ENCODE measurements around the gene ID3. TPM values are rescaled to one million over a fixed set of nuclear protein-coding genes. Genes with fewer than 3 reads are reported as not detected.

ID3 gene
- total and polyA plus RNA-seq, 10 donors = 49.5 to 122 (median 71.6) TPM

GRCh38 chr1:23527900-23528249 is 31.4 kb downstream of the ID3 start:
- peak overlapping the region; percentile 27 to 92 (median 83) for H3K27ac ChIP-seq
- WGBS, 5 donors = 43 to 63% (median 57%) methylated on average over 6 of the region's 6 CpGs
- intact Hi-C loops (cut with DNase I; ENCODE audit: low total_unique reads) = no loop called here
- H3K4me1 ChIP-seq = peaks cover 35 to 100% (median 87%) of the 10 kb centered on the region in 6 donors
- no peaks in the 10 kb centered on the region for H3K9me3 ChIP-seq
- no peak for DNase-seq
- H3K4me3 ChIP-seq = peak overlapping the region in 4 of 8 donors; percentile 20 to 84 (median 38)
- TF ChIP-seq POLR2AphosphoS5 (IDR thresholded peaks at IDR 0.05) = no peak
- TF ChIP-seq POLR2A (IDR thresholded peaks at IDR 0.05) = no peak
- TF ChIP-seq CTCF (IDR thresholded peaks at IDR 0.05 in 8 of 11, conservative IDR thresholded peaks at IDR 0.05 in 3 of 11) = peak in 1 of 11 experiments; percentile 11
- H3K27me3 ChIP-seq (replicated peaks in 1 of 7) = peaks cover 0 to 31% (median 0%) of the 10 kb centered on the region in 7 donors
- H3K36me3 ChIP-seq = no peaks in the 10 kb centered on the region

GRCh38 chr1:23527366-23527765 is 31.9 kb downstream of the ID3 start:
- intact Hi-C loops (cut with DNase I; ENCODE audit: low total_unique reads) = no loop called here
- TF ChIP-seq CTCF (IDR thresholded peaks at IDR 0.05 in 8 of 11, conservative IDR thresholded peaks at IDR 0.05 in 3 of 11) (no peak), POLR2AphosphoS5 (IDR thresholded peaks at IDR 0.05) (peak in 1 of 3 donors; percentile 31), POLR2A (IDR thresholded peaks at IDR 0.05) (no peak)
- no peak for DNase-seq
- WGBS, 5 donors = 55 to 82% (median 68%) methylated on average over 7 of the region's 7 CpGs
- Histone ChIP-seq H3K27me3 (replicated peaks in 1 of 7) (peaks cover 0 to 31% (median 0%) of the 10 kb centered on the region in 7 donors), H3K4me1 (peaks cover 34 to 100% (median 82%) of the 10 kb centered on the region in 6 donors), H3K4me3 (peak overlapping the region in 1 of 8 donors; percentile 84), H3K9me3 (no peaks in the 10 kb centered on the region), H3K27ac (peak overlapping the region; percentile 27 to 92 (median 83)), H3K36me3 (no peaks in the 10 kb centered on the region)

- intact Hi-C loops (cut with DNase I; ENCODE audit: low total_unique reads) = no loop called here
- Histone ChIP-seq H3K36me3 (peaks cover 0 to 5% (median 0%) of the 10 kb centered on the region in 6 donors), H3K27me3 (replicated peaks in 1 of 7) (peaks cover 0 to 31% (median 0%) of the 10 kb centered on the region in 7 donors), H3K9me3 (no peaks in the 10 kb centered on the region), H3K27ac (peak overlapping the region in 7 of 8 donors; percentile 70 to 92 (median 83)), H3K4me1 (peaks cover 34 to 98% (median 73%) of the 10 kb centered on the region in 6 donors), H3K4me3 (peak overlapping the region in 1 of 8 donors; percentile 84)
- TF ChIP-seq POLR2AphosphoS5 (IDR thresholded peaks at IDR 0.05) (no peak), POLR2A (IDR thresholded peaks at IDR 0.05) (no peak), CTCF (IDR thresholded peaks at IDR 0.05 in 8 of 11, conservative IDR thresholded peaks at IDR 0.05 in 3 of 11) (no peak)
- WGBS, 5 donors = 89 to 93% (median 92%) methylated on average over 8 of the region's 8 CpGs
- no peak for DNase-seq
Measured at GRCh38 chr1:23526329-23527041, 32.8 kb downstream of the ID3 start.

GRCh38 chr1:23525558-23526250 is 33.6 kb downstream of the ID3 start:
- TF ChIP-seq POLR2AphosphoS5 (IDR thresholded peaks at IDR 0.05) (peak in 2 of 3 donors; percentile 60 to 63), CTCF (IDR thresholded peaks at IDR 0.05 in 8 of 11, conservative IDR thresholded peaks at IDR 0.05 in 3 of 11) (no peak)
- H3K27me3 ChIP-seq (replicated peaks in 1 of 7) = peaks cover 0 to 28% (median 0%) of the 10 kb centered on the region in 7 donors
- peak overlapping the region in 7 of 8 donors; percentile 66 to 92 (median 83) for H3K27ac ChIP-seq
- 36 to 53% (median 42%) methylated on average over 5 of the region's 5 CpGs for WGBS, 5 donors
- H3K36me3 ChIP-seq = peaks cover 0 to 10% (median 0%) of the 10 kb centered on the region in 6 donors
- peak overlapping the region in 1 of 8 donors; percentile 41 for H3K4me3 ChIP-seq
- intact Hi-C loops (cut with DNase I; ENCODE audit: low total_unique reads) = no loop called here
- peaks cover 30 to 90% (median 67%) of the 10 kb centered on the region in 6 donors for H3K4me1 ChIP-seq
- no peaks in the 10 kb centered on the region for H3K9me3 ChIP-seq
- no peak for DNase-seq
